ENCODE data around the gene ARSA.

GRCh38 chr22:50627642-50628542, at the start of gene ARSA:
- no peak for TF ChIP-seq JUN (IDR thresholded peaks at IDR 0.05)
- peak; percentile 55 for TF ChIP-seq POLR2A (IDR thresholded peaks at IDR 0.05; ENCODE audit: low read length)
- no peak for TF ChIP-seq EP300 (IDR thresholded peaks at IDR 0.05)
- TF ChIP-seq SMC3 (IDR thresholded peaks at IDR 0.05) = peak; percentile 37; the same call in 2 of the 3 replicates
- TF ChIP-seq REST (IDR thresholded peaks at IDR 0.05) = no peak
- TF ChIP-seq HOXB5 (CRISPR knock-in tag; IDR thresholded peaks at IDR 0.05) = no peak
- no peak for TF ChIP-seq KDM1A (IDR thresholded peaks at IDR 0.05; ENCODE audit: low read depth)
- TF ChIP-seq CTCF (IDR thresholded peaks at IDR 0.05) = peak; percentile 32; the same call in 2 of the 3 replicates
- TF ChIP-seq HMGXB4 (CRISPR knock-in tag; IDR thresholded peaks at IDR 0.05; ENCODE audit: borderline replicate concordance) = no peak
- no peak for TF ChIP-seq RCOR1 (IDR thresholded peaks at IDR 0.05; ENCODE audit: low read depth, low read length)
- no peak for TF ChIP-seq BCL3 (IDR thresholded peaks at IDR 0.05)
